ENCODE measurements around the gene OTUD3. TPM values are rescaled to one million over a fixed set of nuclear protein-coding genes. Genes with fewer than 3 reads are reported as not detected.
"Not testable (repeated sequence)": the region's sequence is repeated elsewhere in the genome, so short reads cannot be mapped to it uniquely, and the experiment has no call there.

OTUD3 gene
- total RNA-seq, 1 donor, result 5.8 TPM

- DNase-seq (ENCODE audit: low read depth), result no peak
- no peak overlapping the region for H3K4me3 ChIP-seq (ENCODE audit: low read depth, low read length)
- no peak for TF ChIP-seq CTCF (IDR thresholded peaks at IDR 0.05; ENCODE audit: insufficient read depth, low read length)
These were observed 3.0 kb upstream of the OTUD3 start for GRCh38 chr1:19879227-19879626.

- no peak for DNase-seq (ENCODE audit: low read depth)
- TF ChIP-seq CTCF (IDR thresholded peaks at IDR 0.05; ENCODE audit: insufficient read depth, low read length), result no peak
These were observed 2.5 kb upstream of the OTUD3 start for GRCh38 chr1:19879661-19880060.

GRCh38 chr1:19880841-19881240, 1.4 kb upstream of the OTUD3 start:
- DNase-seq (ENCODE audit: low read depth); H3K4me3 ChIP-seq (ENCODE audit: low read depth, low read length): not testable (repeated sequence)

More at GRCh38 chr1:19879661-19880060, 2.5 kb upstream of the OTUD3 start:
- H3K4me3 ChIP-seq (ENCODE audit: low read depth, low read length), result no peak overlapping the region

- DNase-seq (ENCODE audit: low read depth), result no peak
- no peak for TF ChIP-seq CTCF (IDR thresholded peaks at IDR 0.05; ENCODE audit: insufficient read depth, low read length)
- H3K4me3 ChIP-seq (ENCODE audit: low read depth, low read length), result no peak overlapping the region
These were observed 2.1 kb downstream of the OTUD3 start for GRCh38 chr1:19884312-19884711.

- DNase-seq (ENCODE audit: low read depth), result peak; percentile 30
- no peak overlapping the region for H3K4me3 ChIP-seq (ENCODE audit: low read depth, low read length)
- no peak for TF ChIP-seq CTCF (IDR thresholded peaks at IDR 0.05; ENCODE audit: insufficient read depth, low read length)
These were observed 3.6 kb downstream of the OTUD3 start for GRCh38 chr1:19885821-19886220.

- no peak for TF ChIP-seq CTCF (IDR thresholded peaks at IDR 0.05; ENCODE audit: insufficient read depth, low read length)
- DNase-seq (ENCODE audit: low read depth), result no peak
- no peak overlapping the region for H3K4me3 ChIP-seq (ENCODE audit: low read depth, low read length)
These were observed 5.9 kb downstream of the OTUD3 start for GRCh38 chr1:19888112-19888511.

GRCh38 chr1:19889656-19890055, 7.5 kb downstream of the OTUD3 start:
- no peak for DNase-seq (ENCODE audit: low read depth)
- H3K4me3 ChIP-seq (ENCODE audit: low read depth, low read length), result no peak overlapping the region
- no peak for TF ChIP-seq CTCF (IDR thresholded peaks at IDR 0.05; ENCODE audit: insufficient read depth, low read length)
